Hematopoietic multipotent progenitor cell treated with erythropoietin and hydrocortisone succinate and interleukin-3 and kit ligand, for 4 days (in vitro differentiated cells): ENCODE measurements around the gene ADAM10.

Experiments used
- DNase-seq: peaks from one replicate; pipeline ENCODE4 v3.0.0-alpha.2; 2015

The ADAM10 gene

GRCh38 chr15:58755956-58756355 lies 6.4 kb upstream of the ADAM10 start:
- peak; percentile 28 for DNase-seq

- no peak for DNase-seq
These were observed 5.8 kb upstream of the ADAM10 start for GRCh38 chr15:58755350-58755749.

GRCh38 chr15:58752716-58753115 lies 3.2 kb upstream of the ADAM10 start:
- no peak for DNase-seq

GRCh38 chr15:58748852-58749531 lies 515 bp downstream of the ADAM10 start:
- peak; percentile 77 for DNase-seq

GRCh38 chr15:58748040-58748851 lies 1.3 kb downstream of the ADAM10 start:
- DNase-seq = peak; percentile 51

- no peak for DNase-seq
These were observed 3.3 kb downstream of the ADAM10 start for GRCh38 chr15:58746174-58746573.

GRCh38 chr15:58742819-58743502 lies 6.5 kb downstream of the ADAM10 start:
- DNase-seq = no peak

GRCh38 chr15:58742022-58742813 lies 7.3 kb downstream of the ADAM10 start:
- DNase-seq = no peak

GRCh38 chr15:58741032-58741431 lies 8.5 kb downstream of the ADAM10 start:
- no peak for DNase-seq

- DNase-seq = no peak
These were observed 9.1 kb downstream of the ADAM10 start for GRCh38 chr15:58740436-58740835.

GRCh38 chr15:58738046-58738707 lies 11.3 kb downstream of the ADAM10 start:
- peak; percentile 60 for DNase-seq

- no peak for DNase-seq
These were observed 12.2 kb downstream of the ADAM10 start for GRCh38 chr15:58737298-58737697.

- DNase-seq = no peak
These were observed 13.4 kb downstream of the ADAM10 start for GRCh38 chr15:58736018-58736643.

- DNase-seq = no peak
These were observed 14.6 kb downstream of the ADAM10 start for GRCh38 chr15:58734859-58735258.

- DNase-seq = peak; percentile 63
These were observed 16.7 kb downstream of the ADAM10 start for GRCh38 chr15:58732625-58733363.

- peak; percentile 60 for DNase-seq
These were observed 17.6 kb downstream of the ADAM10 start for GRCh38 chr15:58731756-58732535.

- DNase-seq = no peak
These were observed 22.6 kb downstream of the ADAM10 start for GRCh38 chr15:58726867-58727266.

GRCh38 chr15:58724466-58724865 lies 25.0 kb downstream of the ADAM10 start:
- DNase-seq = peak; percentile 73

- no peak for DNase-seq
These were observed 32.1 kb downstream of the ADAM10 start for GRCh38 chr15:58717357-58717756.

- no peak for DNase-seq
These were observed 33.5 kb downstream of the ADAM10 start for GRCh38 chr15:58716027-58716426.
